Measurements from ENCODE around the gene METTL8. TPM values are rescaled to one million over a fixed set of nuclear protein-coding genes. Genes with fewer than 3 reads are reported as not detected.

The METTL8 gene
- total RNA-seq, 1 donor from 2014 or later = 41.6 TPM

- Mint-ChIP-seq H3K27ac (peak within 1 kb of the TSS; percentile 92), H3K27me3 (ENCODE audit: low read depth) (no peaks in the 10 kb centered on the region), H3K36me3 (peaks cover 26% of the 10 kb centered on the region), H3K4me1 (peaks cover 36% of the 10 kb centered on the region), H3K9me3 (no peaks in the 10 kb centered on the region), H3K4me3 (peak within 1 kb of the TSS; percentile 87)
- no peak for TF ChIP-seq CTCF (IDR thresholded peaks at IDR 0.05; ENCODE audit: unreplicated experiment)
- peak; percentile 88 to 93 for DNase-seq (ENCODE audit: low spot score in 2 of 2, unreplicated experiment in 2 of 2)
Observed at GRCh38 chr2:171434013-171434989, 511 bp upstream of the METTL8 start, which contains the start of gene DCAF17. Gene DCAF17 (plus strand): TSS chr2:171434226. CDS start chr2:171434578, 352 bp downstream.

GRCh38 chr2:171432969-171433762 is 624 bp downstream of the METTL8 start:
- H3K27ac Mint-ChIP-seq = peak overlapping the region; percentile 89
- H3K27me3 Mint-ChIP-seq (ENCODE audit: low read depth) = no peaks in the 10 kb centered on the region
- peak overlapping the region; percentile 87 for H3K4me3 Mint-ChIP-seq
- peaks cover 36% of the 10 kb centered on the region for H3K4me1 Mint-ChIP-seq
- peaks cover 18% of the 10 kb centered on the region for H3K36me3 Mint-ChIP-seq
- TF ChIP-seq CTCF (IDR thresholded peaks at IDR 0.05; ENCODE audit: unreplicated experiment) = no peak
- no peak for DNase-seq (ENCODE audit: low spot score in 2 of 2, unreplicated experiment in 2 of 2)
- H3K9me3 Mint-ChIP-seq = no peaks in the 10 kb centered on the region

GRCh38 chr2:171432206-171432968 is 1.4 kb downstream of the METTL8 start:
- TF ChIP-seq CTCF (IDR thresholded peaks at IDR 0.05; ENCODE audit: unreplicated experiment) = no peak
- no peak for DNase-seq (ENCODE audit: low spot score in 2 of 2, unreplicated experiment in 2 of 2)
- Mint-ChIP-seq H3K27ac (peak overlapping the region; percentile 89), H3K4me3 (peak overlapping the region; percentile 87), H3K27me3 (ENCODE audit: low read depth) (no peaks in the 10 kb centered on the region), H3K36me3 (peaks cover 11% of the 10 kb centered on the region), H3K9me3 (no peaks in the 10 kb centered on the region), H3K4me1 (peaks cover 36% of the 10 kb centered on the region)

GRCh38 chr2:171431677-171432167 is 2.1 kb downstream of the METTL8 start:
- DNase-seq (ENCODE audit: low spot score in 2 of 2, unreplicated experiment in 2 of 2) = no peak
- Mint-ChIP-seq H3K4me3 (peak overlapping the region; percentile 87), H3K36me3 (peaks cover 9% of the 10 kb centered on the region), H3K27ac (peak overlapping the region; percentile 89), H3K9me3 (no peaks in the 10 kb centered on the region), H3K4me1 (peaks cover 36% of the 10 kb centered on the region), H3K27me3 (ENCODE audit: low read depth) (no peaks in the 10 kb centered on the region)
- TF ChIP-seq CTCF (IDR thresholded peaks at IDR 0.05; ENCODE audit: unreplicated experiment) = no peak

All from mesothelial cell of epicardium (in vitro differentiated cells).